Measurements from ENCODE around the gene TRPM2. TPM values are rescaled to one million over a fixed set of nuclear protein-coding genes. Genes with fewer than 3 reads are reported as not detected.
"Not testable (repeated sequence)": the region's sequence is repeated elsewhere in the genome, so short reads cannot be mapped to it uniquely, and the experiment has no call there.

TRPM2 gene
- total RNA-seq, 6 experiments from 2014 or later, result 0.92 to 2.0 (median 1.2) TPM

DNA sequence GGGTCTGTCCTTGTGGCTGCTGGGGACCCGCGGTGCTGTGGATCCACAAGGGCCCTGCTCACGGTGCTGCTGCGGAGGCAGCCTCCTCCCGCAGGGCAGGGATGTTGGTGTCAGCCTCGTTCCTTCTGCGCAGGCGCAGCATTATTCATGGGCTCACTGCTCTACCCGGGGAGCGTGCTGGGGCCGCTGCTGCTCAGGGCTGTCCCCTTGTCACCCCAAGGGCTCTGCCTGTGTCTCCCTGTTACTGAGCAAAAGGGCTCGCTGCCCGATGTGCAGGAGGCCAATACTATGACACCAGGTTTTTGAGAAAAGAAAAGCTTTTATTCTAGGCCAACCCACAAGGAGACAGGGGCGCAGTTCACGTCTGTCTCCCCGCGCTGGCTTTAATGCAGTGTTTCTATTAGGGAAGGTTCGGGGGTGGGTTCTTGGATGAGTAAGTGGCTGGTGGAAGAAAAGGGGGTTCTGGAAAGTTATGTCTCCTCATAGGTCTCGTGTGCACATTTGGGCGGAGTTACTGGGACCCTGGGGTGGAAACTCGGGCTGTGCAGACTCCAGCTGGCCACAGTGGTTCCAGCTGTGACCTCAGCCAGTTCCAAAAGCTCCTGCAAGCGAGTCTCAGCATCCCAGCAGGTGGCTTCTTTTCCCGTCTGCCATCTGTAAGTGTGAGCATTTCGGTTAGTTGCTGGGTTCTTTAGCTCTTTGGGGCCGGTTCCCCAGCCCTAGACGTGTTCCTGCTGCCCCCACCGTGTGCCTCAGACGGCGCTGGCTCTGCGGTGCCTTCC is 61.1 kb downstream of the TRPM2 start:
- Histone ChIP-seq H3K9me3 (no peaks in the 10 kb centered on the region), H3K27ac (no peak overlapping the region), H3K4me1 (no peaks in the 10 kb centered on the region), H3K4me3 (no peak overlapping the region), H3K36me3 (no peaks in the 10 kb centered on the region), H3K27me3 (no peaks in the 10 kb centered on the region)
- DNase-seq (peak; percentile 5 to 42 (median 34)), ATAC-seq (no peak)
- TF ChIP-seq, protein P1, sequence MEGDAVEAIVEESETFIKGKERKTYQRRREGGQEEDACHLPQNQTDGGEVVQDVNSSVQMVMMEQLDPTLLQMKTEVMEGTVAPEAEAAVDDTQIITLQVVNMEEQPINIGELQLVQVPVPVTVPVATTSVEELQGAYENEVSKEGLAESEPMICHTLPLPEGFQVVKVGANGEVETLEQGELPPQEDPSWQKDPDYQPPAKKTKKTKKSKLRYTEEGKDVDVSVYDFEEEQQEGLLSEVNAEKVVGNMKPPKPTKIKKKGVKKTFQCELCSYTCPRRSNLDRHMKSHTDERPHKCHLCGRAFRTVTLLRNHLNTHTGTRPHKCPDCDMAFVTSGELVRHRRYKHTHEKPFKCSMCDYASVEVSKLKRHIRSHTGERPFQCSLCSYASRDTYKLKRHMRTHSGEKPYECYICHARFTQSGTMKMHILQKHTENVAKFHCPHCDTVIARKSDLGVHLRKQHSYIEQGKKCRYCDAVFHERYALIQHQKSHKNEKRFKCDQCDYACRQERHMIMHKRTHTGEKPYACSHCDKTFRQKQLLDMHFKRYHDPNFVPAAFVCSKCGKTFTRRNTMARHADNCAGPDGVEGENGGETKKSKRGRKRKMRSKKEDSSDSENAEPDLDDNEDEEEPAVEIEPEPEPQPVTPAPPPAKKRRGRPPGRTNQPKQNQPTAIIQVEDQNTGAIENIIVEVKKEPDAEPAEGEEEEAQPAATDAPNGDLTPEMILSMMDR (IDR thresholded peaks at IDR 0.05), result no peak
- no peak for TF ChIP-seq POLR2A (IDR thresholded peaks at IDR 0.05)
- WGBS (ENCODE audit: insufficient coverage, low coverage, low lambda C conversion rate, missing lambda C conversion rate), result 80% methylated on average over 13 of the region's 30 CpGs
- intact Hi-C loops (cut with DNase I), result no loop called here

DNA sequence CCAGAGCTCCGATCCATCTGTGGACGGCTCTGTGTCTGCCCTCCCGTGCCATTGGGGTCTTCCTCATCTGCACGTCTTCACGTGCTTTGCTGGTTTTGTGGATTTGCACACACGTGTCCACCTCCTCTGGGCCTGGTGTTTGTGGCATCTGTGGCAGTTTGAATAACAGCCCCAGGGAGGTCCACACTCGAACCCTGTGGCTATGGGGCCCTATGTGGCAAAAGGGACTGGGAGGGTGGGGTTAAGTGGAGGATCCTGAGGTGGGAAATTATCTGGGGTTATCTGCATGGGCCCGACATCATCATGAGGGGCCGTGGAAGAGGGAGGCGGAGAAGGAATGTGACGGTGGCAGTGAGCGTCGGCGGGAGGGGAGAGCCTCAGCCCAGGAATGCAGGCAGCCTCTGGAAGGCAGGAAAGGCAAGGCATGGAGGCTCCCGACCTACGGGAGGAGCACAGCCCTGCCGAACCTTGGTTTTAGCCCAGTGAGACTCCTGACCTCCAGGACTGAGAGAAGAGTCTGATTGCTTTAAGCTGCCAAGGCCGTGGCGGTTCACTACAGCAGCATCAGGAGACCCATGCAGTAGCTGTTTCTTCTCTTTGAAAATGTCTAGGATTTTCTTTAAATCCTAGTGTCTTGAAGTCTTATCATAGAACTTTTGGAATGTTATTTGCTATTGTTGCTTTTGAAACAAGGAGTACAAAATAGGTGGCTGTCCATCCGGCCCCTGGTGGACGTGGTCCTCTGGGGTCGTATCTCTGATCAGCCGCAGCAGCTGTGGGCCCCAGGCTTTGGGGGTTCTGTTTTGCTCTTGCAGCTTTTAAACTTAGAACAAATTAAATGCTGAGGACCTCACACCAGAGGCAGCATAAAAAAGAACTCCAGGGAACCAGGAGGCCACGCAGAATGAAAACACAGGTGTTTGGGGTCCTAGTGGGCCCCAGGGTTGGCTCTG is 61.9 kb downstream of the TRPM2 start:
- 65% methylated on average over 21 of the region's 24 CpGs for WGBS (ENCODE audit: insufficient coverage, low coverage, low lambda C conversion rate, missing lambda C conversion rate)
- H3K27me3 ChIP-seq, result no peaks in the 10 kb centered on the region
- ATAC-seq, result no peak
- no peak for TF ChIP-seq POLR2A (IDR thresholded peaks at IDR 0.05)
- TF ChIP-seq, protein P1 (IDR thresholded peaks at IDR 0.05), result no peak
- intact Hi-C loops (cut with DNase I), result no loop called here
- H3K4me3 ChIP-seq, result no peak overlapping the region
- no peaks in the 10 kb centered on the region for H3K36me3 ChIP-seq
- H3K4me1 ChIP-seq, result no peaks in the 10 kb centered on the region
- H3K27ac ChIP-seq, result no peak overlapping the region
- no peaks in the 10 kb centered on the region for H3K9me3 ChIP-seq
- peak; percentile 12 to 32 (median 31) for DNase-seq

- Histone ChIP-seq H3K4me3 (no peak overlapping the region), H3K27me3 (no peaks in the 10 kb centered on the region), H3K36me3 (no peaks in the 10 kb centered on the region), H3K9me3 (no peaks in the 10 kb centered on the region), H3K27ac (no peak overlapping the region), H3K4me1 (no peaks in the 10 kb centered on the region)
- WGBS (ENCODE audit: insufficient coverage, low coverage, low lambda C conversion rate, missing lambda C conversion rate), result 61% methylated on average over 5 of the region's 8 CpGs
- intact Hi-C loops (cut with DNase I), result no loop called here
- TF ChIP-seq POLR2A (IDR thresholded peaks at IDR 0.05), result no peak
- TF ChIP-seq, protein P1 (IDR thresholded peaks at IDR 0.05), result no peak
- no peak for ATAC-seq
- peak; percentile 3 to 41 (median 34) for DNase-seq
These were observed 62.8 kb downstream of the TRPM2 start for GRCh38 chr21:44416193-44416592.

DNA sequence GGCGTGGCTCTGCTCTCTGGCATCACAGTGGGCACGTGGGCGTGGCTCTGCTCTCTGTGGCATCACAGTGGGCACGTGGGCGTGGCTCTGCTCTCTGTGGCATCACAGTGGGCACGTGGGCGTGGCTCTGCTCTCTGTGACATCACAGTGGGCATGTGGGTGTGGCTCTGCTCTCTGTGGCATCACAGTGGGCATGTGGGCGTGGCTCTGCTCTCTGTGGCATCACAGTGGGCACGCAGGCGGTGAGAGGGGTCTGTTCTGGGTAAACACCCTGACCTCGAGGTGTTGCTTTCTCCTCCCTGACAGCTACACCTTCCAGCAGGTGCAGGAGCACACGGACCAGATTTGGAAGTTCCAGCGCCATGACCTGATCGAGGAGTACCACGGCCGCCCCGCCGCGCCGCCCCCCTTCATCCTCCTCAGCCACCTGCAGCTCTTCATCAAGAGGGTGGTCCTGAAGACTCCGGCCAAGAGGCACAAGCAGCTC is 64.2 kb downstream of the TRPM2 start:
- ATAC-seq; H3K36me3 ChIP-seq; H3K9me3 ChIP-seq; intact Hi-C loops (cut with DNase I); H3K27ac ChIP-seq; H3K4me3 ChIP-seq; H3K4me1 ChIP-seq; H3K27me3 ChIP-seq: not testable (repeated sequence)
- WGBS (ENCODE audit: insufficient coverage, low coverage, low lambda C conversion rate, missing lambda C conversion rate), result 60% methylated on average over 2 of the region's 21 CpGs
- peak; percentile 1 to 34 (median 30) for DNase-seq
